Activated CD8-positive, alpha-beta memory T cell treated with anti-CD3 and anti-CD28 coated beads, Interleukin-2, amount 50 U/mL, for 24 hours (primary cell): ENCODE data around the gene CYP39A1.
"Not testable (repeated sequence)": the region's sequence is repeated elsewhere in the genome, so short reads cannot be mapped to it uniquely, and the experiment has no call there.

Source experiments
- DNase-seq: peaks from one replicate; pipeline ENCODE4 v3.0.0-alpha.2; 2020; ENCODE audit errors: extremely low read depth

CYP39A1 gene

GRCh38 chr6:46648869-46649492, 3.6 kb downstream of the CYP39A1 start:
- no peak for DNase-seq

GRCh38 chr6:46648108-46648507, 4.5 kb downstream of the CYP39A1 start:
- DNase-seq, result not testable (repeated sequence)

GRCh38 chr6:46645265-46645664, 7.4 kb downstream of the CYP39A1 start:
- no peak for DNase-seq

DNA sequence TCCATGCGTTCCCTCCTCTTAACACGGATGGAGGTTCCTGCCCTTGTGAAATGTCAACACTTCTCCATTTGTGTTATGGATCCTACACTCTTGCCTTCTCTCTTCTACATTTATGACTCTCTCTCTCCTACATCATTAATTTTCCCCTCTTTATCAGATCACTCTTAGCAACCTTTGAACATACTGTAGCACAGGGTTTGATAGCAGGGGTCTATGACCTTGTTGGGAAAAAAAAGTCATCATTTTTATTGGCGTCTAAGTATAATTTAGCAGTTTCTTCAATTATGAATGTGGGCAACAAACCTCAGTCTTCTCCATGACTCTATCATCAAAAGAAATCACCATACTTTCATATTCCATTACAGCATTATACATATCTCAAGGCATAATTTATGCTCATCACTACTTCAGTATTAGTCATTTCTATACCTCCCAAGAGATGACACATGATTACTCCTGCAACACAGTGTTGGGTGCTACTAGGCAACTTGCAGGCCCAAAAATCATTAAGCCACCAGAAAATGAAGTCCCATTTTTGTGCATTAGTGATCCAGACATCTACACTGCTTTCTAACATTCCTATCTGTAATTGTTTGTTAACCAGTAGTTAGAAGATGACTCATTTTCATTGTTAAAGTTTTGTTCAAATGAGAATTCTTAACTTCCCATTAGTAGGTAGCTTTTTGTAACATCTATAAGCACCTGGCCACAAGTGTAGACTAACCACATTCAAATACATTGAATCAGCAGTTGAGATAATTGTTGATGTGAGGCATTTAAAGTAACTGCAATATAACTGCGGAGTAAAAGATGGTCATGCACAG, 9.5 kb downstream of the CYP39A1 start:
- no peak for DNase-seq

- DNase-seq, result no peak
Measured at GRCh38 chr6:46638650-46639049, 14.0 kb downstream of the CYP39A1 start.

DNA sequence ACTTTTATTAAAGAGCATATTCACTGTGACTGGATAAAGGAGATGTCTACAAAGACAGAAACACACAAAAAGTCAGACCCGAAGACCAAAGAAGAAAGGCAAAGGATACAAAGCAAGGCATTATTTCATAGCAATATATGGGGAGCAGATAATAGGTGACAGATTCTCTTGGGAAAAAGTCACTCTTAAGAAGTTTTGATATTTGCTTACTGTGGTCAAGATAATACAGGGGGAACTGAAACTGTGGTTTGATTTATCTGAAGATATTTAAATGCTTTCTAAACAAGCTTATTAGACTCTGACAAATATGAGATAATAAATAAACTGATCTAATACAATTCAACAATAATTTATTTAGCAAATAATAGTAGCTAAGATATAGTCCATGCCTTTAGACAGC, 14.7 kb downstream of the CYP39A1 start:
- DNase-seq, result no peak

DNA sequence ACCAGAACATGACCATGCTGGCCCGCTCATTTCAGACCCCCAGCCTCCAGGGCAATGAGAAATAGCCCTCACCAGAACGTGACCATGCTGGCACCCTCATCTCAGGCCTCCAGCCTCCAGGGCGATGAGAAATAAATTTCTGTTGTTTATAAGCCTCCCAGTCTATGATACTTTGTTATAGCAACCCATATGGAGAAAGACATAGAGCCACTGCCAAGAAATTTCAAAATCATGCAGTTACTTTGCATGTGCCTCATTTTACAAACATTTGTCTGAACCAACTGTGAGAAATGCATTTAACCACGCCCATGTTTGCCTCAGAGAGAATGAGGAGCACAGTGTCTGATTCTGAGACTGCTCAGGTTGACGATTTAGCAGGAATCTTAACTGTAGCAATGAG, 15.5 kb downstream of the CYP39A1 start:
- no peak for DNase-seq

DNA sequence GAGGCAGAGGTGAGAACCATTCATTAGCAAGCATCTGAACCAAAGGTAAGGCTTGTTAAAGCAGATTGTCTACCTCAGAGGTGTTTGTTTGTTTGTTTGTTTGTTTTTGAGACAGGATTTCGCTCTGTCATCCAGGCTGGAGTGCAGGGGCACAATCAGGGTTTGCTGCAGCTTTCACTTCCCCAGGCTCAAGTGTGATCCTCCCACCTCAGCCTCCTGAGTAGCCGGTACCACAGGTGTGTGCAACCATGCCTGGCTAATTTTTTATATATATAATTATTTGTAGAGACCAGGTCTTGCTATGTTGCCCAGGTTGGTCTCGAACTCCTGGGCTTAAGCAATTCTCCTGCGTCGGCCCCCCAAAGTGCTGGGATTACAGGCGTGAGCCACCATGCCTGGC, 17.2 kb downstream of the CYP39A1 start:
- no peak for DNase-seq

DNA sequence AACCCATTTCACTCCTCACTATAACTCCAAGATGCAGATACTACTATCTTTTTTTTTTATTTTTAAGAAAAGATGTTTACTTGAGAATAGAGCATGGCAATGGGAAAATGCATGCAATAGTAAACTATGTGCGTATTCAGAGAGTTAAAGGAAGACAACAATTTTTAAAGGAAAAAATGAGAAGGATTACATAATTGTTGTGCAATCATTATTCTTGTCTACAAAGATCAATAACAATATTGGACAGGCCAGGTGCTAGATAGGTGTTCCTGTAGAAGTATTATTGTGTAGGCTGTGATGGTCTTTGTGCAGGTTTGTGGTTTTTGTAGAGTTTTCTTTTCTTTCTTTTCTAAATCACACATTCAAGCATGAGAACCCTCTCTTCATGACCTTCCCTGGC, 20.6 kb downstream of the CYP39A1 start:
- DNase-seq, result no peak

DNA sequence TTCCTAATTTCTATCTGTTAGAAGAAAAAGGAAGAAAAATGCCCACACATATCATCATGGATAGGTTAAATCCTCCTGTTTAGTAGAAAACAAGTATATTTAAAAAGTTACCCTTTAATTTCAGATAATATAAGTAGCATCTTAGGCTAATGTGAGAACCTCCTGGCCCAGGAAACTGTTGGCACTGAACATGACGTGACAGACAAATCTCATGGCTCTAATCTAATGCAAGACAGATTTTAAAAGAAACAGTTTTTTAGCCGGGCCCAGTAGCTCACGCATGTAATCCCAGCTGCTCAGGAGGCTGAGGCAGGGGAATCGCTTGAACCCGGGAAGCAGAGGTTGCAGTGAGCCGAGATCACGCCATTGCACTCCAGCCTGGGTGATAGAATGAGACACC, 22.9 kb downstream of the CYP39A1 start:
- DNase-seq, result no peak

DNA sequence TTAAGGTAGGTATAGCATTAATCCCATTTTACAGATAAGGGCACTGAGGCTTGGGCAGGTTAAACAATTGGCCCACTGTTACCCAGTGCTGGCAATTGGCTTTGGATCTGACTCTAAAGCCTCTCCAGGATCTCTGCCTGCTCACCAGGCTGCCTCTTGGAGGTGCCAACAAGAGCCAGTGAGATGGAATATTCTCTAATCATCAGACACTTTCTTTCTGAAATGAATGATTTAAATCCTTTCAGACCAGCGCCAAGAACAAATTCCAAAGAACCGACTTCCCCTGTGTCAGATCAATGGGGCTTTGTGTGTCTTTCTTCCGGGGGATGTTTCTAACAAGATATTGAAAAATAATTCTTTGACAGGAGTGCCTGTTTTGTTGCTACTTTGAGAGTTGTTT, 23.6 kb downstream of the CYP39A1 start:
- no peak for DNase-seq

GRCh38 chr6:46628498-46628897, 24.1 kb downstream of the CYP39A1 start:
- no peak for DNase-seq

DNA sequence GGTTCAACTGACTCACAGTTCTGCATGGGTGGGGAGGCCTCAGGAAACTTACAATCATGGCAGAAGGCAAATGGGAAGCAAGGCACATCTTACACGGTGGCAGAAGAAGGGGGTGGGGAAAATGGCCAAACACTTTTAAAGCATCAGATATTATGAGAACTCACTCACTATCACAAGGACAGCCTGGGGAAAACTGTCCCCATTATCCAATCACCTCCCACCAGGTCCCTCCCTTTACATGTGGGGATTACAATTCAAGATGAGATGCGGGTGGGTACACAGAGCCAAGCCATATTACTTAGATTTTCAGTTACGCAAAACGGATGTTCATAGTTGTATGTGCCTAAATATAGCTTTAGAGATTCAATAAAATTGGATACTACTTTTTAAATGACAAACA, 25.6 kb downstream of the CYP39A1 start:
- no peak for DNase-seq

DNA sequence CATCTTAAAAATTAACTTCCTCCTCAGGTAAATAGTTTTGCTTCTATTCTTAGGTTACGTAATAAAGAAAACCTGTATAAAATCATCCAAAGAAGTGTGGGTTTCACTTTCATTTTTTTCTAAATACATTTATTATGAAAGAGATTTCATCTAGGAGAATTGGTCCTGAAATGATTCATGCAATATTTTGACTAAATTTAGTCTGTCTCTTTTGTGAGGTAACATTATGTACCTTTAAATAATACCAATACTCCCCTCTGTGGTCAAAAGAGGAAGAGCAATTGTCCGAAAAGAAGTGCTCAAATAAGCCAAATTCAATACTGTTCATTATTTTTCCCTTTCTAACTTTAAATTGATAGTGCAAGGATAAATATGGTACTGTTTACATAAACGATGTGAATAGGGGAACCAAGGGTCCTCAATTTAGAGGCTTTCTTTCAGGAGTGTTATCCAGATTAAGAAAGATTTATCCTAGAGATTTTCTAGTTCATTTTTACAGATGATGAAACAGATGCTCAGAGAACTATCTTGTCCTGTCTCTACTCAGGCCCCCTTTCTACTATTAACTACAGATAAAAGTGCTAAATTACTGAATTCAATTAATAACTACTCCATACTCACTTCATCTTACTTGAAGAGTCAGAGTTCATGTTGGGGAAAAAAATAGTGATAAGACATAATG, 26.2 kb downstream of the CYP39A1 start:
- no peak for DNase-seq

DNA sequence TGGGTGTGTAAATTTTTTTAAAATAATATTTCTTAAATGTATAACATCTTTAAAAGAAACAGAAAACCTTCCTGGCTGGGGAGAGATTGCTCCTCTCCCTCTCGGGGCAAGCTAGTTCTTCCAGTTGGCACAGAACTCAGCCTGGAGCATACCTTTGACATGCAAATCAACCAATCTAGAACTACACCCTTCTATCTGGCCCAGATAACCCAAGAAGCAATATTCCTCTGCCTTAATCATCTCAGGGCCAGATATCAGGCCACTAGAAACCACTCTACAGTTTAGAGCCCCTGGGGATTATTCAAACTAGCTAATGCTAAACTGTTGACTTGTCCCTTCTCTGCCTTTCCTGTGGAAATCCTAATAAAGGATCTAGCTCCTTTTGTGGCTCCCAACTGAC, 33.9 kb downstream of the CYP39A1 start:
- no peak for DNase-seq

- DNase-seq, result no peak
Measured at GRCh38 chr6:46612645-46613044, 40.0 kb downstream of the CYP39A1 start.

DNA sequence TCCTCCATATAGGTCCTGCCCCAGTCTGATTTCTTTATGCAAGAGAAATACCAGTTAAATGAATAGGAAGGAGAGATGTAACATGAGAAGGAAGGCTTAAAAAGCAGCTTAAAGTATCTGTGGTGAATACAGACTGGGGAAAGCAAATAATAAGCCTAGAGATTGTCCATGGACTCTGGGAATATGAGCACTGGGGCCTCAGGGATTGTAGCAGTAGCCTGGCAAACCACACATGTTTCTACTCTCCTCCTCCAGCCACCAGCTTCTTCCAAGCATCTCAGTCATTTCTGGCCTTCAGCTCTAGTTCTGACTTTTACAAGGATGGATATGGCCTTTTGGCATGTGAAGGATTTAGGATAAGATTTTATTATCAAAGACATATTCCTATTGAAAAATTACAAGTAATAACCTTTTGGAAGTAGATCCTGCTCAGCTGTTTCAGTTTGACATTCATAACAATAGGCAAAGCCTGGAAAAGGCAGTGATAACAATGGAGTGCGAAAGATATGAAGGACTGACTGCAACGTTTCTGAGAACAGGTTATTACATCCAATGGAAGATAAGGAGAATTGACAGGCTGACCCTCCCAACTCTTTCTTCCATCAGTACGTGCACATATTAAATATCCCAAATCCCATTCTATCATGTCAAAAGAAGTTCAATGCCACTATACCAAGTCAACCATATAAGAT, 41.6 kb downstream of the CYP39A1 start:
- DNase-seq, result no peak

DNA sequence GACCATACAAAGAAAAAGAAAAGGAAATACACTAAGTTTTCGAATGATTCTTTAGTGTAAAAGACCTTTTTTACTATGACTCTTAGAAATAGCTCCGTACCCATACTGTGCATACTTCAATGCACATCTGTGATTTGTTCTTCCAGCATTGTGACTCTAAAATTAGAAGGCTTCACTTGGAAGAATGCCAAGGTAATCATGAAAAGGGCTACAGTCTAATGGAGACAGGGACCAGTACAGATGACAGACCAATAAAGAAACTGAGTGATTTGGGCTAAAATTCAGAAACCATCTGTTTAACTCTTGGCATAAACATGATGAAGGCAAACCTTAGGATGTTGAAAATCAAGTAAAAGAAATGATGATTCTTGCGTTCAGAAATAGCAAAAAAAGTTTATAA, 46.3 kb downstream of the CYP39A1 start:
- no peak for DNase-seq

DNA sequence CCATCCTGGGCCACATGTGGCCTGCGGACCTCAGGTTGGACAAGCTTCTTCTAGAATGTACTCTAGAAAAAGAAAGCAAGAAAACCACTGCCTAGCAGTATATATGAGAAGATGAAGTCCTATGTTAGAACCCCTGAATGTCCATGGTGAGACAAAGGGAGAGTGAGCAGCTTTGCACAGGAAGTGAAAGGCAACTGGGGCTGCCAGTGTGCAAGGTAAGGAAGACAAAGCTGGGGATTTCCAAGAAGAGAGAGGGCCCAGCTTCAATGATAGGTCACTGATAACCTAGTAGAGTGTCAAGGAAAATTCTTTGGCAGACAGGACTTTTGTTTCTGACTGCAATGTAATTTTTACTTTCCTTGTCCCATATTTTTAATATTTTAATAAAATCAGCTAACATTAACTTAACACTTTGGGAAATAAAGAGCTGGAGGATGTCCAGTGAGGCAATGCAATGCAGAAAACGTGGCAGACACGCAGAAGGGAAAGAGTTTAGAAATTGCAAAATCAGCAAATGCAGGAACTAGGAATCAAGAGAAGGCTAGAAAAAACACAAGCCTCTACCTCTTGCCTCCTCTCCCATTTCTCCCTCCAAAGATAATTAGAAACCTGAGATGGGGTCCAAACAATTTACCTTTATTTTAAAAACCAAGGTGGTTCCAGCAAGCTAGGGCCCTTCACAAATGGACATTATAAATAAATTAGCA, 47.4 kb downstream of the CYP39A1 start:
- DNase-seq, result no peak

DNA sequence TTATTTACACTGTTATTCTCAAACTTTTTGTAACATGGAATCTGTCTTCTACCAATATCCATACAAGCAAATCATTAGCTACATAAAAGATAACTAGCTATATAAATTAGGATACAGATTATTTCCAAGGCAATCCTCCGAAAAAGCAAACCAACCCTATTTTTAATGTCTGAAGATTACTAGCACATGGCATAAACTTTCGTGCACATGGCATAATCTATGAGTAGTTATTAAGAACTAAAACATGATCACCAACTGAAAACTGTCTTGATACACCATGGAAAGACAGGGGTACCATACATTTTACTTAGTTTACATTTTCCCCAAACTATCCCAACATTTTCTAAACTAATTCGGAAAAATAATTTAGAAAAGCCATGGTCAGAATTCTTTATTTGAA, 54.4 kb downstream of the CYP39A1 start:
- no peak for DNase-seq

DNA sequence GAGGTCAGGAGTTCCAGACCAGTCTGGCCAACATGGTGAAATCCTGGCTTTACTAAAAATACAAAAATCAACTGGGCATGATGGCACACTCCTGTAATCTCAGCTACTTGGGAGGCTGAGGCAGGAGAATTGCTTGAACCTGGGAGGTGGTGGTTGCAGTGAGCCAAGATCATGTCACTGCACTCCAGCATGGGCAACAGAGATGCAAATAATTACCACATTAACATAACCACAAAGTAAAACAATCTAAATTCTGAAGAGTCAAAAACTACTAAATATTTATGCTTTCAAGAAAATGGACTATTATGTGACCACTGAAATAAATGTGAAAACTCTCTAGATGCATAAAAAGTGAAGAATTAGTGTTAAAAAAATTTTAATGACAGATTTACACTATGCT, 59.9 kb downstream of the CYP39A1 start:
- DNase-seq, result no peak

GRCh38 chr6:46592046-46592445, 60.6 kb downstream of the CYP39A1 start:
- no peak for DNase-seq
